ENCODE data around the gene DISP2. TPM values are rescaled to one million over a fixed set of nuclear protein-coding genes. Genes with fewer than 3 reads are reported as not detected.

Gene DISP2
- total and polyA plus RNA-seq, 9 of the 15 experiments (the other 6 are each of a cell fraction or from before 2014, with no cell fraction given) = 0.06 to 0.89 (median 0.15) TPM; not detected in 1

- TF ChIP-seq NR0B1 (IDR thresholded peaks at IDR 0.05; ENCODE audit: partially characterized antibody) (no peak), FOXK1 (CRISPR knock-in tag; IDR thresholded peaks at IDR 0.05; ENCODE audit: borderline replicate concordance) (no peak), CUX1 (CRISPR knock-in tag; IDR thresholded peaks at IDR 0.05) (no peak), ZNF717 (CRISPR knock-in tag; IDR thresholded peaks at IDR 0.05) (no peak), U2AF1 (optimal IDR thresholded peaks at IDR 0.05; ENCODE audit: low read depth, low read length) (no peak)
These were observed 5.6 kb downstream of the DISP2 start (continued) for GRCh38 chr15:40363611-40364010.

All from K562 (cell line).